Measurements from ENCODE around the gene UQCC5. TPM values are rescaled to one million over a fixed set of nuclear protein-coding genes. Genes with fewer than 3 reads are reported as not detected.

The UQCC5 gene
- total RNA-seq, 2 donors from 2014 or later: 52.9 to 70.4 TPM

- ATAC-seq: no peak
- intact Hi-C loops (cut with DNase I): no loop called here
- no peak for DNase-seq
Observed at GRCh38 chr3:52502001-52502400, 34.4 kb upstream of the UQCC5 start.

GRCh38 chr3:52502808-52503350 lies 33.5 kb upstream of the UQCC5 start:
- ATAC-seq: no peak

GRCh38 chr3:52503788-52504424 lies 32.5 kb upstream of the UQCC5 start:
- ATAC-seq (no peak), DNase-seq (no peak)
- intact Hi-C loops (cut with DNase I): no loop called here

More at GRCh38 chr3:52502808-52503350, 33.5 kb upstream of the UQCC5 start:
- no peak for DNase-seq
- intact Hi-C loops (cut with DNase I): no loop called here

- ATAC-seq: no peak
- intact Hi-C loops (cut with DNase I): no loop called here
- no peak for DNase-seq
Observed at GRCh38 chr3:52504977-52505376, 31.4 kb upstream of the UQCC5 start.

GRCh38 chr3:52506266-52506966 lies 30.0 kb upstream of the UQCC5 start:
- DNase-seq: no peak
- intact Hi-C loops (cut with DNase I): no loop called here

GRCh38 chr3:52507359-52507758 lies 29.0 kb upstream of the UQCC5 start:
- no peak for ATAC-seq
- intact Hi-C loops (cut with DNase I): no loop called here

More at GRCh38 chr3:52506266-52506966, 30.0 kb upstream of the UQCC5 start:
- ATAC-seq: no peak

GRCh38 chr3:52509753-52510328 lies 26.6 kb upstream of the UQCC5 start:
- intact Hi-C loops (cut with DNase I): no loop called here
- no peak for ATAC-seq

More at GRCh38 chr3:52507359-52507758, 29.0 kb upstream of the UQCC5 start:
- no peak for DNase-seq

GRCh38 chr3:52511509-52511908 lies 24.9 kb upstream of the UQCC5 start:
- intact Hi-C loops (cut with DNase I): no loop called here
- ATAC-seq: no peak
- DNase-seq: no peak

More at GRCh38 chr3:52509753-52510328, 26.6 kb upstream of the UQCC5 start:
- no peak for DNase-seq

- ATAC-seq (no peak), DNase-seq (no peak)
- intact Hi-C loops (cut with DNase I): no loop called here
Observed at GRCh38 chr3:52512105-52512504, 24.3 kb upstream of the UQCC5 start.

- intact Hi-C loops (cut with DNase I): no loop called here
- no peak for DNase-seq
- ATAC-seq: no peak
Observed at GRCh38 chr3:52512727-52513126, 23.7 kb upstream of the UQCC5 start.

- intact Hi-C loops (cut with DNase I): no loop called here
- DNase-seq: no peak
- ATAC-seq: no peak
Observed at GRCh38 chr3:52513281-52513680, 23.1 kb upstream of the UQCC5 start.

GRCh38 chr3:52514576-52514975 lies 21.8 kb upstream of the UQCC5 start:
- ATAC-seq: no peak
- DNase-seq: no peak
- intact Hi-C loops (cut with DNase I): no loop called here

- DNase-seq (no peak), ATAC-seq (no peak)
- intact Hi-C loops (cut with DNase I): no loop called here
Observed at GRCh38 chr3:52515192-52515591, 21.2 kb upstream of the UQCC5 start.

GRCh38 chr3:52516509-52517195 lies 19.8 kb upstream of the UQCC5 start:
- intact Hi-C loops (cut with DNase I): no loop called here
- DNase-seq (no peak), ATAC-seq (no peak)

GRCh38 chr3:52517796-52518722 lies 18.3 kb upstream of the UQCC5 start:
- intact Hi-C loops (cut with DNase I): no loop called here
- ATAC-seq: no peak
- DNase-seq: no peak

GRCh38 chr3:52518723-52519444 lies 17.5 kb upstream of the UQCC5 start:
- intact Hi-C loops (cut with DNase I): no loop called here
- peak; percentile 42 to 49 for ATAC-seq
- peak; percentile 59 for DNase-seq

- ATAC-seq (no peak), DNase-seq (no peak)
- intact Hi-C loops (cut with DNase I): no loop called here
Observed at GRCh38 chr3:52519445-52520140, 16.8 kb upstream of the UQCC5 start.
